ENCODE measurements around the gene CD82.

DNA sequence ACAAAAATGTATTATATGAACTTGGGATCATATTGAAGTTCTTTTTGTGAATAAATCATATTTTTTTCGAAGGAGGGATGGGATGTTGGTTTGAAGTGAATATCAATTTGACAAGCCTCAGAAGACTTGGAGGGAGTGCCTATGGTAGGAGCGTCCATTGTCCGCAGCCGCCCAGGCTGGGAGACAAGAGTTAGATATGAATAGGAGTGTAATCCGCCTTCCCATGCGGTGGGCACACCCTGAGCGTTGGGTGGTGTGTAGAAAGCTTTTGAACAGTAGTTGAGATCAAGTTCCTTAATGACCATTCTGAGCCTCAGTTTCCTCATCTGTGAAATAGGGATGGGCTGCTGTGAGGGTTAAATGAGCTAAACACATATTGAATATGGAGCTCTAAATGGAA, 7.0 kb downstream of the CD82 start:
- TF ChIP-seq, protein P1, sequence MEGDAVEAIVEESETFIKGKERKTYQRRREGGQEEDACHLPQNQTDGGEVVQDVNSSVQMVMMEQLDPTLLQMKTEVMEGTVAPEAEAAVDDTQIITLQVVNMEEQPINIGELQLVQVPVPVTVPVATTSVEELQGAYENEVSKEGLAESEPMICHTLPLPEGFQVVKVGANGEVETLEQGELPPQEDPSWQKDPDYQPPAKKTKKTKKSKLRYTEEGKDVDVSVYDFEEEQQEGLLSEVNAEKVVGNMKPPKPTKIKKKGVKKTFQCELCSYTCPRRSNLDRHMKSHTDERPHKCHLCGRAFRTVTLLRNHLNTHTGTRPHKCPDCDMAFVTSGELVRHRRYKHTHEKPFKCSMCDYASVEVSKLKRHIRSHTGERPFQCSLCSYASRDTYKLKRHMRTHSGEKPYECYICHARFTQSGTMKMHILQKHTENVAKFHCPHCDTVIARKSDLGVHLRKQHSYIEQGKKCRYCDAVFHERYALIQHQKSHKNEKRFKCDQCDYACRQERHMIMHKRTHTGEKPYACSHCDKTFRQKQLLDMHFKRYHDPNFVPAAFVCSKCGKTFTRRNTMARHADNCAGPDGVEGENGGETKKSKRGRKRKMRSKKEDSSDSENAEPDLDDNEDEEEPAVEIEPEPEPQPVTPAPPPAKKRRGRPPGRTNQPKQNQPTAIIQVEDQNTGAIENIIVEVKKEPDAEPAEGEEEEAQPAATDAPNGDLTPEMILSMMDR (IDR thresholded peaks at IDR 0.05): no peak
- no peak for TF ChIP-seq EZH2 (IDR thresholded peaks at IDR 0.05; ENCODE audit: borderline replicate concordance, insufficient read depth, low read depth, low read length, poor library complexity, severe bottlenecking)
